Measurements from ENCODE around the gene WDR73.

- TF ChIP-seq POLR2A (IDR thresholded peaks at IDR 0.05) (no peak), CTCF (IDR thresholded peaks at IDR 0.05) (peak; percentile 38 to 79 (median 68))
Observed at GRCh38 chr15:84654689-84655453, 788 bp upstream of the WDR73 start.
